ENCODE measurements around the gene SORBS1. TPM values are rescaled to one million over a fixed set of nuclear protein-coding genes. Genes with fewer than 3 reads are reported as not detected.

SORBS1 gene
- total RNA-seq, 4 donors from 2014 or later: 21.5 to 65.8 (median 30.1) TPM

GRCh38 chr10:95502377-95502776 lies 58.8 kb downstream of the SORBS1 start:
- H3K27ac ChIP-seq: no peak overlapping the region
- peaks cover 0 to 11% of the 10 kb centered on the region in 2 donors for H3K4me1 ChIP-seq
- no peaks in the 10 kb centered on the region for H3K36me3 ChIP-seq
- H3K9me3 ChIP-seq: no peaks in the 10 kb centered on the region
- TF ChIP-seq CTCF (IDR thresholded peaks at IDR 0.05): no peak
- DNase-seq: no peak
- no peaks in the 10 kb centered on the region for H3K27me3 ChIP-seq
- no peak overlapping the region for H3K4me3 ChIP-seq (replicated peaks in 1 of 3)
- intact Hi-C loops (cut with DNase I): loop anchor here (5.0 kb wide), 1 partner anchor 35 kb away; no protein-coding TSS in a partner anchor
- 88 to 96% methylated on average over 1 of the region's 1 CpG for WGBS, 2 donors

GRCh38 chr10:95501203-95502094 lies 59.7 kb downstream of the SORBS1 start:
- 62 to 65% methylated on average over 10 of the region's 10 CpGs for WGBS, 2 donors
- H3K27me3 ChIP-seq: no peaks in the 10 kb centered on the region
- no peak for DNase-seq
- no peak for TF ChIP-seq CTCF (IDR thresholded peaks at IDR 0.05)
- TF ChIP-seq POLR2A (IDR thresholded peaks at IDR 0.05): no peak
- H3K9me3 ChIP-seq: no peaks in the 10 kb centered on the region
- peaks cover 0 to 11% of the 10 kb centered on the region in 2 donors for H3K4me1 ChIP-seq
- no peak overlapping the region for H3K27ac ChIP-seq
- H3K36me3 ChIP-seq: no peaks in the 10 kb centered on the region
- H3K4me3 ChIP-seq (replicated peaks in 1 of 3): no peak overlapping the region
- intact Hi-C loops (cut with DNase I): loop anchor here (5.0 kb wide), 1 partner anchor 36 kb away; no protein-coding TSS in a partner anchor

GRCh38 chr10:95500649-95501048 lies 60.5 kb downstream of the SORBS1 start:
- intact Hi-C loops (cut with DNase I): loop anchor here (5.0 kb wide), 1 partner anchor 37 kb away; no protein-coding TSS in a partner anchor
- H3K27ac ChIP-seq: no peak overlapping the region

GRCh38 chr10:95500097-95500496 lies 61.1 kb downstream of the SORBS1 start:
- Histone ChIP-seq H3K27ac (no peak overlapping the region), H3K36me3 (no peaks in the 10 kb centered on the region), H3K27me3 (no peaks in the 10 kb centered on the region), H3K9me3 (no peaks in the 10 kb centered on the region), H3K4me3 (replicated peaks in 1 of 3) (no peak overlapping the region), H3K4me1 (peaks cover 0 to 6% of the 10 kb centered on the region in 2 donors)
- DNase-seq: no peak
- WGBS, 2 donors: 69 to 72% methylated on average over 4 of the region's 4 CpGs
- no peak for TF ChIP-seq CTCF (IDR thresholded peaks at IDR 0.05)
- TF ChIP-seq POLR2A (IDR thresholded peaks at IDR 0.05): no peak
- intact Hi-C loops (cut with DNase I): loop anchor here (5.0 kb wide), 1 partner anchor 37 kb away; no protein-coding TSS in a partner anchor

More at GRCh38 chr10:95500649-95501048, 60.5 kb downstream of the SORBS1 start:
- Histone ChIP-seq H3K27me3 (no peaks in the 10 kb centered on the region), H3K36me3 (no peaks in the 10 kb centered on the region), H3K4me1 (peaks cover 0 to 6% of the 10 kb centered on the region in 2 donors), H3K4me3 (replicated peaks in 1 of 3) (no peak overlapping the region), H3K9me3 (no peaks in the 10 kb centered on the region)
- 70 to 72% methylated on average over 7 of the region's 7 CpGs for WGBS, 2 donors
- no peak for DNase-seq
- TF ChIP-seq POLR2A (IDR thresholded peaks at IDR 0.05) (no peak), CTCF (IDR thresholded peaks at IDR 0.05) (no peak)

GRCh38 chr10:95499482-95499989 lies 61.6 kb downstream of the SORBS1 start:
- TF ChIP-seq POLR2A (IDR thresholded peaks at IDR 0.05) (no peak), CTCF (IDR thresholded peaks at IDR 0.05) (no peak)
- DNase-seq: no peak
- no peaks in the 10 kb centered on the region for H3K27me3 ChIP-seq
- H3K36me3 ChIP-seq: no peaks in the 10 kb centered on the region
- intact Hi-C loops (cut with DNase I): no loop called here
- H3K9me3 ChIP-seq: no peaks in the 10 kb centered on the region
- H3K27ac ChIP-seq: no peak overlapping the region
- no peak overlapping the region for H3K4me3 ChIP-seq (replicated peaks in 1 of 3)
- peaks cover 0 to 6% of the 10 kb centered on the region in 2 donors for H3K4me1 ChIP-seq
- WGBS, 2 donors: 69 to 81% methylated on average over 6 of the region's 6 CpGs
